SK-N-SH (cell line): Measurements from ENCODE around the gene DEPDC5. TPM values are rescaled to one million over a fixed set of nuclear protein-coding genes. Genes with fewer than 3 reads are reported as not detected.

Experiments
- CTCF ChIA-PET: fragments of 300-600, 350-600 bp; formaldehyde crosslinking; extraction: SDS; loops from one replicate; lab custom pipeline; 2021; lab: Yijun Ruan, JAX
- POLR2A ChIA-PET: fragments of 350-600 bp; sonication (Branson Sonifier 250); formaldehyde crosslinking; extraction: SDS; loops from one replicate; lab custom pipeline; 2020; ENCODE audit warnings: antibody characterized with exemption, inconsistent platforms; lab: Yijun Ruan, JAX
- DNase-seq: peaks from one replicate; pipeline ENCODE4 v3.0.0; 2012
- H2AFZ ChIP-seq: fragments of 200-600 bp; sonication (generic); 2 replicates; pipeline ENCODE4 v1.8.1; 2016; ENCODE audit warnings: antibody characterized with exemption, mild to moderate bottlenecking, low read depth
- H3F3A ChIP-seq: fragments of 200-600 bp; sonication (generic); replicated peaks from 2 replicates; pipeline ENCODE3; 2016; ENCODE audit warnings: antibody characterized with exemption, mild to moderate bottlenecking; ENCODE audit not compliant: insufficient read depth
- H3K27ac ChIP-seq, 2 experiments: fragments of 200-500 bp in 1 of 2; fragments of 200-600 bp in 1 of 2; sonication (Bioruptor generic) in 1 of 2; sonication (generic), shearing (Covaris generic) in 1 of 2; 2 replicates each; pipeline versions ENCODE4 v1.5.1 to v1.6.1; 2014 to 2016; ENCODE audit warnings: low read depth in 2 of 2, inconsistent platforms in 1 of 2, low read length in 1 of 2, mild to moderate bottlenecking in 1 of 2, mixed read lengths in 1 of 2
- H3K27me3 ChIP-seq: fragments of 200-600 bp; sonication (generic), shearing (Covaris generic); 2 replicates; pipeline ENCODE4 v1.6.1; 2016; ENCODE audit warnings: mixed run types; ENCODE audit not compliant: insufficient read depth
- H3K36me3 ChIP-seq, 2 experiments: fragments of 200-500 bp in 1 of 2; fragments of 200-600 bp in 1 of 2; sonication (Bioruptor generic) in 1 of 2; sonication (generic) in 1 of 2; replicated peaks in 1 of 2; 2 replicates each; pipeline versions ENCODE3 to v1.5.1; 2014 to 2016; ENCODE audit warnings: low read length in 1 of 2, mild to moderate bottlenecking in 1 of 2; ENCODE audit not compliant: insufficient read depth in 2 of 2, control insufficient read depth in 1 of 2
- H3K4me1 ChIP-seq, 2 experiments: fragments of 200-500 bp in 1 of 2; fragments of 200-600 bp in 1 of 2; sonication (Bioruptor generic) in 1 of 2; sonication (generic), shearing (Covaris generic) in 1 of 2; 2 replicates each; pipeline versions ENCODE4 v1.5.1 to v1.6.1; 2014 to 2016; ENCODE audit warnings: low read depth in 1 of 2, low read length in 1 of 2, mixed run types in 1 of 2; ENCODE audit not compliant: insufficient read depth in 2 of 2, control insufficient read depth in 1 of 2
- H3K4me2 ChIP-seq: fragments of 200-600 bp; sonication (generic), shearing (Covaris generic); 2 replicates; pipeline ENCODE4 v1.6.1; 2017; ENCODE audit warnings: mixed run types
- H3K4me3 ChIP-seq, 2 experiments: fragments of 200-500 bp in 1 of 2; fragments of 200-600 bp in 1 of 2; sonication (Bioruptor generic) in 1 of 2; sonication (generic), shearing (Covaris generic) in 1 of 2; 2 replicates each; pipeline versions ENCODE4 v1.5.1 to v1.8.1; 2014 to 2016; ENCODE audit warnings: low read depth in 2 of 2, inconsistent platforms in 1 of 2, low read length in 1 of 2, mild to moderate bottlenecking in 1 of 2, mixed read lengths in 1 of 2, moderate library complexity in 1 of 2
- H3K79me2 ChIP-seq: fragments of 200-600 bp; sonication (generic); 2 replicates; pipeline ENCODE4 v1.8.1; 2017; ENCODE audit warnings: mild to moderate bottlenecking; ENCODE audit not compliant: insufficient read depth
- H3K9ac ChIP-seq: fragments of 200-600 bp; sonication (generic); 2 replicates; pipeline ENCODE4 v1.6.1; 2017; ENCODE audit warnings: mixed run types
- H3K9me2 ChIP-seq: fragments of 200-600 bp; sonication (generic); 2 replicates; pipeline ENCODE4 v1.6.1; 2017; ENCODE audit warnings: mixed run types
- H3K9me3 ChIP-seq: fragments of 200-600 bp; sonication (generic); 2 replicates; pipeline ENCODE4 v1.6.1; 2017; ENCODE audit warnings: mixed run types, mild to moderate bottlenecking, moderate library complexity
- H4K20me1 ChIP-seq: fragments of 200-600 bp; sonication (generic); 2 replicates; pipeline ENCODE4 v1.6.1; 2017; ENCODE audit warnings: mild to moderate bottlenecking, mixed run types; ENCODE audit not compliant: insufficient read depth
- ELF1 ChIP-seq: IDR thresholded peaks from 2 replicates; pipeline ENCODE4 v1.4.0; 2012
- EP300 ChIP-seq, 2 experiments: IDR thresholded peaks; 2 replicates each; pipeline versions ENCODE4 v1.4.0 to v1.6.1; 2012; ENCODE audit warnings: borderline replicate concordance in 1 of 2, low read depth in 1 of 2, low read length in 1 of 2
- FOSL2 ChIP-seq: IDR thresholded peaks from 2 replicates; pipeline ENCODE4 v1.4.0; 2012; ENCODE audit warnings: low read depth, mild to moderate bottlenecking, moderate library complexity, borderline replicate concordance
- GATA2 ChIP-seq: sonication (generic); formaldehyde crosslinking; IDR thresholded peaks from 2 replicates; pipeline ENCODE4 v1.5.0; 2020; ENCODE audit warnings: mild to moderate bottlenecking, missing genetic modification reagents
- JUND ChIP-seq: IDR thresholded peaks from 2 replicates; pipeline ENCODE4 v1.4.0; 2012
- MEF2A ChIP-seq: IDR thresholded peaks from 2 replicates; pipeline ENCODE4 v1.4.0; 2012; ENCODE audit warnings: low read depth, borderline replicate concordance
- MXI1 ChIP-seq: IDR thresholded peaks from 2 replicates; pipeline ENCODE4 v1.6.1; 2012; ENCODE audit warnings: mild to moderate bottlenecking, low read depth, low read length, improper control_type of control experiment
- NFIC ChIP-seq: IDR thresholded peaks from 2 replicates; pipeline ENCODE4 v1.4.0; 2012; ENCODE audit warnings: borderline replicate concordance
- RCOR1 ChIP-seq: fragments of 150-350 bp; IDR thresholded peaks from 2 replicates; pipeline ENCODE4 v1.6.1; 2017; ENCODE audit warnings: antibody characterized with exemption, low read length
- TAF1 ChIP-seq: IDR thresholded peaks from 2 replicates; pipeline ENCODE4 v1.6.1; 2012; ENCODE audit warnings: low read depth, mild to moderate bottlenecking, low read length, moderate library complexity, borderline replicate concordance
- TCF12 ChIP-seq: IDR thresholded peaks from 2 replicates; pipeline ENCODE4 v1.4.0; 2012
- YY1 ChIP-seq: IDR thresholded peaks from 2 replicates; pipeline ENCODE4 v1.4.0; 2012; ENCODE audit warnings: low read depth, mild to moderate bottlenecking
- ZBTB33 ChIP-seq: IDR thresholded peaks from 2 replicates; pipeline ENCODE4 v1.4.0; 2012; ENCODE audit warnings: low read depth, borderline replicate concordance
- WGBS: methylation state at CpG from one replicate; pipeline ENCODE4 v1.1.6; 2017; ENCODE audit warnings: low lambda C conversion rate; 5-methylcytosine and 5-hydroxymethylcytosine counted together
- polyA plus RNA-seq, 3 experiments: library from polyadenylated mRNA; depleted of rRNA; stranded (reverse); fragments of >200 nt; gene quantifications; 2 replicates each; pipeline ENCODE4 v1.2.3, GENCODE V29; 2012
- TF ChIP-seq, protein P1 (sequence below): IDR thresholded peaks from 2 replicates; pipeline ENCODE4; 2012

The DEPDC5 gene
- polyA plus RNA-seq, 1 of the 3 experiments (the other 2 are of a cell fraction), result 7.8 TPM

- no peak for DNase-seq
- Histone ChIP-seq H3K4me2 (no peak overlapping the region), H3F3A (no peaks in the 10 kb centered on the region), H3K79me2 (no peaks in the 10 kb centered on the region), H3K4me3 (no peak overlapping the region), H3K27ac (no peak overlapping the region), H3K27me3 (no peaks in the 10 kb centered on the region), H3K9ac (no peak overlapping the region), H3K9me3 (no peaks in the 10 kb centered on the region), H4K20me1 (no peaks in the 10 kb centered on the region), H3K9me2 (no peaks in the 10 kb centered on the region), H2AFZ (no peak overlapping the region), H3K4me1 (no peaks in the 10 kb centered on the region), H3K36me3 (peaks cover 25 to 34% of the 10 kb centered on the region in 2 experiments)
- TF ChIP-seq MEF2A, result no peak
- ChIA-PET CTCF (interaction anchor here (0.7 kb wide), 1 partner anchor 12 kb away, joined by 3 read pairs; no protein-coding TSS in a partner anchor), POLR2A (no interaction called here)
- WGBS, result 97% methylated on average over 3 of the region's 3 CpGs
Measured at GRCh38 chr22:31850135-31850534, 96.3 kb downstream of the DEPDC5 start.

GRCh38 chr22:31852691-31853421 lies 99.0 kb downstream of the DEPDC5 start:
- TF ChIP-seq GATA2 (CRISPR knock-in tag) (no peak), MXI1 (no peak), YY1 (no peak), TAF1 (no peak), ELF1 (no peak), TCF12 (no peak), FOSL2 (no peak), EP300 (IDR thresholded peaks at IDR 0.05; ENCODE audit: borderline replicate concordance in 1 of 2, low read depth in 1 of 2, low read length in 1 of 2) (no peak), NFIC (no peak), ZBTB33 (no peak), JUND (no peak), RCOR1 (no peak)
- TF ChIP-seq, protein P1, sequence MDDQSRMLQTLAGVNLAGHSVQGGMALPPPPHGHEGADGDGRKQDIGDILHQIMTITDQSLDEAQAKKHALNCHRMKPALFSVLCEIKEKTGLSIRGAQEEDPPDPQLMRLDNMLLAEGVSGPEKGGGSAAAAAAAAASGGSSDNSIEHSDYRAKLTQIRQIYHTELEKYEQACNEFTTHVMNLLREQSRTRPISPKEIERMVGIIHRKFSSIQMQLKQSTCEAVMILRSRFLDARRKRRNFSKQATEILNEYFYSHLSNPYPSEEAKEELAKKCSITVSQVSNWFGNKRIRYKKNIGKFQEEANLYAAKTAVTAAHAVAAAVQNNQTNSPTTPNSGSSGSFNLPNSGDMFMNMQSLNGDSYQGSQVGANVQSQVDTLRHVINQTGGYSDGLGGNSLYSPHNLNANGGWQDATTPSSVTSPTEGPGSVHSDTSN, result no peak
- 94% methylated on average over 9 of the region's 9 CpGs for WGBS
- CTCF ChIA-PET, result no interaction called here

More at GRCh38 chr22:31852691-31853421, 99.0 kb downstream of the DEPDC5 start:
- Histone ChIP-seq H3K36me3 (peaks cover 9 to 16% of the 10 kb centered on the region in 2 experiments), H3K4me2 (no peak overlapping the region), H3K9me3 (no peaks in the 10 kb centered on the region), H3K27ac (no peak overlapping the region), H2AFZ (no peak overlapping the region), H3K4me1 (no peaks in the 10 kb centered on the region; a peak in 1 of 4 replicates), H3K9me2 (no peaks in the 10 kb centered on the region), H3F3A (peaks cover 3% of the 10 kb centered on the region), H4K20me1 (no peaks in the 10 kb centered on the region), H3K9ac (no peak overlapping the region), H3K4me3 (no peak overlapping the region), H3K79me2 (no peaks in the 10 kb centered on the region), H3K27me3 (no peaks in the 10 kb centered on the region)
- POLR2A ChIA-PET, result no interaction called here
- DNase-seq, result no peak
